GM18508 (cell line): ENCODE measurements around the gene RDH8.

Source experiments
- ATAC-seq: cut with Tn5 transposase; IDR thresholded peaks from one replicate; pipeline ENCODE4 v1.9.1; 2021; ENCODE audit warnings: moderate number of reproducible peaks; ENCODE audit not compliant: insufficient read depth, unreplicated experiment

RDH8 gene

DNA sequence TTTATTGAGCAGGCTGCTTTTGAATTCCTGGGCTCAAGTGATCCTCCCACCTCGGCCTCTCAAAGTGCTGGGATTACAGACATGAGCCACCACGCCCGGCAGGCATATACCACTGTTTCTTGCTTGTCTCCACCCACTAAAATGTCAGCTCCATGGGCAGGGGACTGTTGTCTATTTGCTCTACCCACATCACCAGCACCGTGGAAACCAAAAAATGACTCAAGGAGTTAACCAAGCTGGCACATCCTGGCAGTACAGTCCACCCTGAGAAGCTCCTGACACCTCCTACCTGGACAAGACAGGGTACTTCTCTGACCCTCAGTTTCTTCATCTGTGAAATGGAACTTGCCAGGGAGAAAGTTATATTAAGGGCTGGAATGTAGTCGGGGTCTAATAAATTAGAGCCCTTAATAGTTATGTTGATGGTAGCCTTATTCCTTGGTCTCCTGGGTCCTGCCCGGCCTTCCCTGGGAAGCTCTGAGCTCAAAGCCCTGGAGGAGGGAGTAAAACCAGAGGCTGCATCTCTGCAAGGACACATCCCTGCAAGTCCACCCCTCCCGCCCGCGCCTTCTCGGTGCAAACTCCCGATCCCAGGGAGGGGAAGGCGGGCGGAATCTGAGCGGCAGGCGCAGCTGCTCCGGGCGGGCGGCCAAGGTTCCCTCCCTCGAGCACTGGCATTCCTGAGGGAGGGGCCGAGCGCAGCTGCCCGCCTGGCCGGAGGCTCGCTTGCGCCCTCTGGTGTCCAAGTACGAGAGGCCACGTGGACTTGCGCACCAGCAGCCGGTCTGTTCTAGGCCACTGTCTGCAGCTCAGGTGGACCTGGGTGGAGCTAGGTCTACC, 14.1 kb downstream of the RDH8 start:
- ATAC-seq = no peak

DNA sequence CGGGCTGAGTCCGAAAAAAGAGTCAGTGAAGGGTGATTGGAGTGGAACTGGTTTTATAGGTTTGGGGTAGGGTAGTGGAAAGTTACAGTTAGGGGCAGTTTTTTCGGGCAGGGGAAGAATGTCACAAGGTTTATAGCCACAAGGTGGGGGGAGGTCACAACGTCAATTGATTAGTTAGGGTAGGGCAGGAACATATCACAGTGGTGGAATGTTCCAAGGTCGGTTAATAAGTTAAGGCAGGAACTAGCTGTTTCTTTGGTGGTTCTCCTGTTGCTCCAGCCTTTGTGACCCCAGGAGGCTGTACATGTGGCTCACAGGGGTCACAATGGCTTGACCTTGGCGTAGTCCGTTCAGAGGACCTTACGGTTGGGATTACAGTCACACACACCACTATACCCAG, 20.3 kb downstream of the RDH8 start:
- no peak for ATAC-seq

DNA sequence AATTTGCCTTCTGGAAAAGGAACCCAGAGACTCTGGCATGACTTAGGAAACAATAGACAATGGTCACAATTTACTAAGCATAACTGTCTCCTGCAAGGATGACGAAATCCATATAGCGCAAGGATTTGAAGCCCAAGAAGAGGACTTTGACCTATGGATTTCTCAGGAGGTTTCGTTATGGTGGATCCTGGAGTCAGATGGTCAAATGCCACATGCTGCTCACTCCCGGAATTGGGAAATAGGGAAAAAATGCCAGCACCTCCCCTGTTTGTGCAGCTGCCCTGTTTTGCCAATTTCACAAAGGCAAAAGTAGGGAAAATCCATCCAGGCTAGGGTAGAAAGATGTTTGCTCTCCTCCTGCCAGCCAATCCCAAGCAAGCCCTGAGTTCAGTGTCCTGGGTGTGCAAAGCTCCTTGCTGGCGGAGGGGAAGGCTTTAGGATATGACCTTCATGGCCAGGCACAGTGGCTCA, 23.4 kb downstream of the RDH8 start:
- no peak for ATAC-seq

DNA sequence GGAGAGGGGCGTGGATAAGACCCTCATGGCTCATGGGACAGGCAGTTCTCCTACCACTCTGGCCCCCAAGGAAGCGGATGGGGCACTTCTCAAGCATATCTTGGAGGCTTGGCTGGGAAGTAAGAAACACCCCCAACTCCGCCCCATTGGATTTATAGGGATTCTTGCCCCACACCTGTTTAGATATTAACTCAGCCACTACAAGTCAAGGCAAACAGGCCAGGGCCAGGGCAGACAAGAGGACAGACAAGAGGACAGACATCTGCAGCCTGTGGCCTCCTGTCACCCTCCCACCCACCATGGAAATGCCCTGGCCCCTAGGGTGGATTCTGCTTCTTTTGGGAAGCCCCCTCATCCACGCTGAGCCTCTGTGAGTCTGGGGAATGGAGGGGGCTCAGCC, 24.1 kb downstream of the RDH8 start:
- ATAC-seq = no peak

DNA sequence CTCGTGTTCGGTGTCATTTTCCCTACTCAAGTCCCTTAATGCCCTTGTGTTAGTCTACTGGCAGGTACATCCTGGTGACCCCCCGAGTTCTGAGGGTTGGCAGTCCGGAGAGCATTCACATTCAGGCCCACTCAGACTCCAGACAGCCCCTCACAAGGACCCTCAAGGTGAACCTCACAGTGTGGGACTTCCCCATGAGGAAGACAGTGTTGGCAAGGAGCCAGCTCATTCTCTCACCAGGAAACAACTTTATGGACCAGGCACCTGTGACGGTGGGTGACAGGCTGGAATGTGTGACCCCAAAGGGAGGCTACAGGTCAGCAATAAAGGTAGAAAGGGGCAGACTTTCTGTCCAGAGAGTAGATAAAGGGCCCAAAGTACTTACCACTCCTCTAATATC, 24.5 kb downstream of the RDH8 start:
- ATAC-seq = no peak

DNA sequence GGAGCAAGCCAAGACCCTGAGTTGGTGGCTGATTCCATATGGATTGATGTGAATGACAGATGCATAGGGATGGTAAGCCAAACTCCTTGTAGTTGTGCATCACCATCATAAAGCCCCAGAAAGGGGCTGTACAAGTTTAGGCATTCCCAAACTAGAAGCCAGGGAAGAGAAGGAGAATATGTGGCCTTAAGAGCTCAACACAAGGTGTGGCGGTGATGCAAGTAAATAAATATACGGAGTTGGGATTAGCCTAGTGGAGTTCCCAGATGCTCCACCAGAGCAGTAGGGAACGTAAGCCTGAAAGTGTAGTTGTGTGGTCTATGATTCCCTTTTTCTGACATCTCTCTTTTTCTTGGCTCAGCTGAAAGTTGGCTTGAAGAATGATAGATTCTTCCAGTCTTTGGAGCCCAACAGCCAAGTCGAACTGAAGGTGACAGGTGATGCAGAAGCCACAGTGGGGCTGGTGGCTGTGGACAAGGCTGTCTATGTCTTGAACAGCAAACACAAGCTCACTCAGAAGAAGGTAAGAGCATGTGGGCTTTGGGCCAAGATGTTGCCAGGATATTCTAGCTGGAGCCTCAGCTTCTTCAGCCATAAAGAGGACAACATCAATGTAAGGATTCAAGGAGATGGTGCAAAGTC, 30.1 kb downstream of the RDH8 start:
- ATAC-seq = no peak

DNA sequence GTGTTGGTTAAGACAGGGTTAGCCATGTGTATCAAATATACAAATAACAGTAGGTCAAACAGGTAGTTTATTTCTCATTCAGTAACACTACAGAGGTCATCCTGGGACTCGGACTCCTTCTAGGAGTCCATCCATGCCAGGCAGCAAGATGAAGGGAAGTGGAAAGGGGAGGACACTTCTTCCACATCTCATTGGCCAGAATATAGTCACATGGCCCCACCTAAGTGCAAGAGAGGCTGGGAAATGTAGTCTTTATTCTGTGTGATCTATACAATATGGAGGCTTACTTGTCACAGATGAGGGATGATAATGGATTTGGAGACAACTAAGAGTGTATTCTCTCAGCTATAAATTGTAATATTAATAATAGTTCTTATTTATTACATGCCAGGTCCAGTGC, 31.1 kb downstream of the RDH8 start:
- ATAC-seq = no peak

DNA sequence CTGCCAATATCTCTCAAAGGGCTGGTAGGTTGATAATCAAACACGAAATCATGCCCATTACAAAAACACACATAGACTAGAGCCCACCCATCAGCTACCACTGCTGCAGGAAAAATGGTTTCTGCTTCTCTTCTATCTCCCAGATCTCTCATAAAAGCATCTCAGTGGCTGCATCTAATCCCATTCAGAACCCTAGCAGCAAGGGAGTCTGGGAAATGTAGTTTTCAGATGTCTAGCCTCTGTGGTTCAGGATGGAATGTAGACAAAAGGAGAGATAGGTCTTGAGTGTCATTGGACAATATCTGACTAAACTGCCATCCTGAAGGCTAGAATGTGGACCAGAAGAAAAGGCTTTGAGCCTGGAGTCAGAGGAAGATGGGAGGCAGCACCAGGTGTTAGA, 32.1 kb downstream of the RDH8 start:
- ATAC-seq = no peak

DNA sequence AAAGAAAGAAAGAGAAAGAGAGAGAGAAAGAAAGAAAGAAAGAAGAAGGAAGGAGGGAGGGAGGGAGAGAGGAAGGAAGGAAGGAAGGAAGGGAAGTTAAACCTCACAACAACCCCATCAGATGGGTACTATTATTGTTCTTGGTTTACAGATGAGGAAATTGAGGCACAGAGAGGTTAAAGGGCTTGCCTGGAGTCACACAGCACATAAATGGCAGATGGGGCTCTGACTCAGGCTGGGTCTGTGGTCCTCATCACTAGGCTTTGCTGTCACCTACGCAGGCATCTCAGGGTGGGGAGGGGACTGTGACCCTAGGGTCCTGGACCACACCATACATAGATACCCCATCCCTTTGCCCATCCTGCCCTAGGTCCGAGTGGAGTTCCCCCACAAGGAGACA, 36.3 kb downstream of the RDH8 start:
- no peak for ATAC-seq

DNA sequence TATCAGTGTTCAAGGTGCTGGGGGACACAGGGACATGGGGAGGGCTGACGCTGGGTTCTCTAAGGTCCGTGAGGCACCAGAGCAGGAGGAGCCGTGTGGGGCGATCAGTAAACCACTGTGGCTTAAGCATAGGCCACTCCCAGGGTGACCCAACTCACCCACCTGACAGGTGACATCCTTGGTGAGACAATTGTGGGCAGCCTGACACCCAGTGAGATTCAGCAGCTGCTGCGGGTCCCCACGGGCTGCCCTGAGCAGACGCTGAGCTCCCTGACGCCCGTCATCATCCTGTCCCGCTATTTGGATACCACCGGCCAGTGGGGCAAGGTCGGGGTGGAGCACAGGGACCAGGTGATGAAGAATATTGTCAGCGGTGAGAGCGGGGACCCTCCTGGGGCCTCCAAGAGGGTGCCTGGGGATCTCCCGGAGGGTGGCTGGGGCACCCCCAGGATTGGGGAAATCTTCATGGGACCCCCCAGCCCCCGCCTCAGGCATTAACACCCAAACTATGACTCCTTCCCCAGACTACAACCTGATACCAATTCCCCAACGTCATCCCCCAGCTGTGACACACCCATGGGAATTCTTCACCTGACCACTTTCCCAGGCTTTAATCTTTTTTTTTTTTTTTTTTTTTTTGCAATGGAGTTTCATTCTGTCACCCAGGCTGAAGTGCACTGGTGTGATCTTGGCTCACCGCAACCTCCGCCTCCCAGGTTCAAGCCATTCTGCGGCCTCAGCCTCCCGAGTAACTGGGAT, 39.5 kb downstream of the RDH8 start:
- no peak for ATAC-seq

DNA sequence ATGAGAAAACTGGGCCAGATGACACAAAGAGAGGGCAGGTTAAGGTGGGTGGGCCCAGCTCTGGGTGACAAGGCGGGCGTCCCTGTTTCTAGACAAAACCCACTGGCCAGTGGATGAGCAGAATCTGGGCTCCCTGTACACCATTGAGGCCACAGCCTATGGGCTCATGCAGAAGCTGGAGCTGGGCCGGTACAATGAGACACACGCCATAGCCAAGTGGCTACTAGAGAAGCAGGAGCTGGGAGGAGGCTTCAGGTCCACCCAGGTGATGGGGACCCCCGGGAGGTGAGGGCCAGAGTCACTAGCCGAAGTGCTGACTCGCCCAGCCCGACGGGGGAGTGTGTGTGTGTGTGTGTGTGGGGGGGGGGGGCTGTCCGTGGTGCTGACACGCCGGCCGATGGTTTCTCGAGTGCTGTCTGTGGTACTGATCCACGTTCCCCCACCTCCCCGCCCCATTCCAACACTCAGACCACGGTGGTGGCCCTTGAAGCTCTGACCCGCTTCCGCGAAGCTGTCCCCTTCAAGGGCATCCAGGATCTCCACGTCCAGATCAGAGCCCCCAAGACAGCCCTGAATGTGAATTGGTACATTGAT, 48.5 kb downstream of the RDH8 start:
- no peak for ATAC-seq

DNA sequence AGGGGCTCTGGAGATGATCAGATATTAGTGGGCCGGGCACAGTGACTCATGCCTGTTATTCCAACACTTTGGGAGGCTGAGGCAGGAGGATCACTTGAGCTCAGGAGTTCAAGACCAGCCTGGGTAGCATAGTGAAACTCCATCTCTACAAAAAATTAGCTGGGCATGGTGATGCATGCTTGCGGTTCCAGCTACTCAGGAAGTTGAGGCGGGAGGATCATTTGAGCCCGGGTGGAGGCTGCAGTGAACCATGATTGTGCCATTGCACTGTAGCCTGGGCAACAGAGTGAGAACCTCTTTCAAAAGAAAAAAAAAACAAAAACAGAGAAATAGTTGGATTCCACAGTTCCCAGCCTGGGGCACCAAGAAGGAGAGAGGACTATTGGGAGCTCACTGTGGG, 54.9 kb downstream of the RDH8 start:
- ATAC-seq = no peak

DNA sequence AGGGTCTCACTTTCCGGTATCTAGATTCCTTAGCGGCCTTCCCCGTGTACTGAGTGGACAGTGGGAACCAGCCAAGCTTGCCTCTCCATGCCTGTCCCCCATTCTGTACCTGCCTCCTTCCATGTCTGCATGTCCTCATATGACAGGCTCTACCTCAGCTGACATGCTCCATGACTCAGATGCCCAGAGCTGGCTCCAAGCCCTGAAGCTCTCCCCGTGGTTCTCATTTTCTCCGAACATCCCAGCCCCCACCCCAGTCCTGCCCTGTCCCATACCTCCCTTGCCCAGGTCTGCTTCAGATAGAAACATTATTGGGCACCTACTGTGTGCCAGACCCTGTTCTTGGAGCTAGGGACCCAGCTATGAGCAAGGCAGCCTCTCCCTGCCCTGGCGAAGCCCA, 55.8 kb downstream of the RDH8 start:
- no peak for ATAC-seq

DNA sequence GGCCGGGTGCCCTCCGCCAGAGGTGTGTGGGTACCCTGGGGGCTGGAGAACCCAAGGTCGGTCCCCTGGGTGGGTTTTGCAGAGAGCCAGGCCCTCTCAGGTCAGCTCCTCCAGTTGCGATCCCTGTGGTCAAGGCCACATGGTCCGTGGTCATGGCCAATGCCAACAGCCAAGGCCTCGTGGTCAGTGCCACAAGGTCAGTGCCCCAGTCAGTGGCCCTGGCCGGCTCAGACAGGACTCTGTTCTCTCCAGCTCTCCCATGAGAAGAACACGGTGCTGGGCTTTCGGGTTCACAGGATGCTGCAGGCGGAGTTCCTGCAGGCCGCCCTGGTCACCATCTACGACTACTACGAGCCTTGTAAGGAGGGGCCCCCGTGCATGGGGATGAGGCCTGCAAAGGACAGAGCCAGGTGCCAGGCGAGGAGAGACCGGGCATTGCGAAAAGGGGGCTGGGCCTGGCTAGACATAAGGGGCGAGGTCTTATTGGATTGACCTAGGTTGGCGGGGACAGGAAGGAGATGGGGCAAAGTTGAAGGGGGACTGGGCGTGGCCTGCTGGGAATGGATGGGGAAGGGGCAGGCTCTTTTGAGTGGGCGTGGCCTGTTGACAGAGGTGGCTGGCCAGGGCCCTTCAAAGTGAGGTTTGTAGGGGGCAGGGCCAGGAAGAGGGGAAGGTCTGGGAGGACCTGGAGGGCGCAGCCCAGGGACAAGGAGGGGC, 57.6 kb downstream of the RDH8 start:
- ATAC-seq = no peak
